ENCODE data around the gene APOL1.

GRCh38 chr22:36291831-36292740, 39.2 kb downstream of the APOL1 start:
- TF ChIP-seq, protein P1, sequence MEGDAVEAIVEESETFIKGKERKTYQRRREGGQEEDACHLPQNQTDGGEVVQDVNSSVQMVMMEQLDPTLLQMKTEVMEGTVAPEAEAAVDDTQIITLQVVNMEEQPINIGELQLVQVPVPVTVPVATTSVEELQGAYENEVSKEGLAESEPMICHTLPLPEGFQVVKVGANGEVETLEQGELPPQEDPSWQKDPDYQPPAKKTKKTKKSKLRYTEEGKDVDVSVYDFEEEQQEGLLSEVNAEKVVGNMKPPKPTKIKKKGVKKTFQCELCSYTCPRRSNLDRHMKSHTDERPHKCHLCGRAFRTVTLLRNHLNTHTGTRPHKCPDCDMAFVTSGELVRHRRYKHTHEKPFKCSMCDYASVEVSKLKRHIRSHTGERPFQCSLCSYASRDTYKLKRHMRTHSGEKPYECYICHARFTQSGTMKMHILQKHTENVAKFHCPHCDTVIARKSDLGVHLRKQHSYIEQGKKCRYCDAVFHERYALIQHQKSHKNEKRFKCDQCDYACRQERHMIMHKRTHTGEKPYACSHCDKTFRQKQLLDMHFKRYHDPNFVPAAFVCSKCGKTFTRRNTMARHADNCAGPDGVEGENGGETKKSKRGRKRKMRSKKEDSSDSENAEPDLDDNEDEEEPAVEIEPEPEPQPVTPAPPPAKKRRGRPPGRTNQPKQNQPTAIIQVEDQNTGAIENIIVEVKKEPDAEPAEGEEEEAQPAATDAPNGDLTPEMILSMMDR (IDR thresholded peaks at IDR 0.05): no peak
- TF ChIP-seq POLR2A (IDR thresholded peaks at IDR 0.05): no peak

Measured in testis (tissue), 2 donors.